ENCODE results near the gene INPPL1.

- no peak for TF ChIP-seq CTCF (IDR thresholded peaks at IDR 0.05)
- no peak for TF ChIP-seq POLR2AphosphoS5 (IDR thresholded peaks at IDR 0.05)
Observed at GRCh38 chr11:72204886-72205285, 19.7 kb upstream of the INPPL1 start.

Data from sigmoid colon (tissue), 4 donors.